Stimulated activated CD4-positive, alpha-beta T cell treated with anti-CD3 and anti-CD28 coated beads, Interleukin-12 subunit alpha, Interleukin-12 subunit beta, amount 100 ng/mL, for 48 hours (primary cell): ENCODE data around the gene CCPG1.
"Not testable (repeated sequence)": the region's sequence is repeated elsewhere in the genome, so short reads cannot be mapped to it uniquely, and the experiment has no call there.

Experiments used
- DNase-seq, 3 donors: peaks; one replicate each; pipeline ENCODE4 v3.0.0-alpha.2; 2020; ENCODE audit warnings: low read depth in 2 of 3, low spot score in 1 of 3

Gene CCPG1

GRCh38 chr15:55408012-55408928 lies at the start of gene CCPG1, which contains the start of gene PIERCE2:
Gene CCPG1, minus strand, starts transcription at chr15:55408359. Its CDS starts 18,935 bp downstream, at chr15:55389424.
Gene PIERCE2, plus strand, starts transcription at chr15:55408495. Its CDS starts 274 bp downstream, at chr15:55408769.
- DNase-seq = peak; percentile 70 to 82 (median 81)

DNA sequence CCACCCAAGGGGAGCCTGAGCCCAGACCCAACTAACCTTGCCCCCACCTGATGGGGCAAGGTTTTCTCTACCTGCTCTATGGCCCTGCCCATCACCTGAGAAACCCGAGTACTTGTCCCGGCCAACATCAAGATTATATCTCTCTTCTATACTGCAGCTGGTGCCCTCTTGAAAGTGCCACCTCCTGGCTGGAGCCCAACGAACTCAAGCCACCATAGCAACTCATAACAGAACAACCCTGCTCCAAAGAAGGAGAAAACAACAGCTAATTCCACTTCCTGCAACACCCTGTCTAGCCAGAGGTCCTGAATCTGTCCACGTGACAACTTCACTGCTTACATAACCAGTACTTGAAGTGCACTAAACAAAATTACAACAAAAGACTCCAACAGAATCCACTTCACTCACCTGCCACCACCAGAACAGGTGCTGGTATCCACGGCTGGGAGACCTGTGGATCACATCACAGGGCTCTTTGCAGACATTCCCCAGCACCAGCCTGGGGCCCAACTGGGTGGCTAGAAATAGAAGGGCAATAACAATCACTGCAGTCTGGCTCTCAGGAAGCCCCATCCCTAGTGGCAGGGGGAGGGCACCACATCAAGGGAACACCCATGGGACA lies 49.4 kb upstream of the CCPG1 start:
- DNase-seq = no peak

GRCh38 chr15:55447030-55447394 lies 38.9 kb upstream of the CCPG1 start:
- DNase-seq = not testable (repeated sequence)

- DNase-seq = not testable (repeated sequence)
Observed at GRCh38 chr15:55446379-55447029, 38.3 kb upstream of the CCPG1 start.

DNA sequence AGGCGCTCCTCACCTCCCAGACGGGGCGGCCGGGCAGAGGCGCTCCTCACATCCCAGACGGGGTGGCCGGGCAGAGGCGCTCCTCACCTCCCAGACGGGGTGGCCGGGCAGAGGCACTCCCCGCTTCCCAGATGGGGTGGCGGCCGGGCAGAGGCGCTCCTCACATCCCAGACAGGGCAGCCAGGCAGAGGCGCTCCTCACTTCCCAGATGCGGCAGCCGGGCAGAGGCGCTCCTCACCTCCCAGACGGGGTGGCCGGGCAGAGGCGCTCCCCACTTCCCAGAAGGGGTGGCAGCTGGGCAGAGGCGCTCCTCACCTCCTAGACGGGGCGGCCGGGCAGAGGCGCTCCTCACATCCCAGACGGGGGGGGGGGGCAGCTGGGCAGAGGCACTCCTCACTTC lies 37.8 kb upstream of the CCPG1 start:
- not testable (repeated sequence) for DNase-seq

DNA sequence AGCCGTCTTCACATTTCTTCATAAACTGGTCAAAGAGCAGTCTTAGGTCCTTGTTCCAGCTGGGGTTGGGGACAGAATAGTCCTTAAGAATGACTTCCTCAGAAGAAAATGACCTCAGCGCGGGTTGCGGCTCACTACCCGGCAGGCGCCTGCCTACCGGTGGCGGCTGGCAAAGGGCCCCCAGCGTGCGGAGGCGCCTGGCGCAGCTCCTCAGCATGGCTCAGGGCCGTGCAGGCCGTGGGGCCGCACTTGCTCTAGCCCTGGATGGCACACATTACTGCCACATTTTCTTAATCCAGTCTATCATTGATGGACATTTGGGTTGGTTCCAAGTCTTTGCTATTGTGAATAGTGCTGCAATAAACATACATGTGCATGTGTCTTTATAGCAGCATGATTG lies 35.0 kb upstream of the CCPG1 start:
- DNase-seq = not testable (repeated sequence)

GRCh38 chr15:55434989-55435825 lies 27.0 kb upstream of the CCPG1 start:
- DNase-seq = peak in 1 of 3 donors; percentile 8

GRCh38 chr15:55422089-55422488 lies 13.9 kb upstream of the CCPG1 start:
- DNase-seq = no peak

DNA sequence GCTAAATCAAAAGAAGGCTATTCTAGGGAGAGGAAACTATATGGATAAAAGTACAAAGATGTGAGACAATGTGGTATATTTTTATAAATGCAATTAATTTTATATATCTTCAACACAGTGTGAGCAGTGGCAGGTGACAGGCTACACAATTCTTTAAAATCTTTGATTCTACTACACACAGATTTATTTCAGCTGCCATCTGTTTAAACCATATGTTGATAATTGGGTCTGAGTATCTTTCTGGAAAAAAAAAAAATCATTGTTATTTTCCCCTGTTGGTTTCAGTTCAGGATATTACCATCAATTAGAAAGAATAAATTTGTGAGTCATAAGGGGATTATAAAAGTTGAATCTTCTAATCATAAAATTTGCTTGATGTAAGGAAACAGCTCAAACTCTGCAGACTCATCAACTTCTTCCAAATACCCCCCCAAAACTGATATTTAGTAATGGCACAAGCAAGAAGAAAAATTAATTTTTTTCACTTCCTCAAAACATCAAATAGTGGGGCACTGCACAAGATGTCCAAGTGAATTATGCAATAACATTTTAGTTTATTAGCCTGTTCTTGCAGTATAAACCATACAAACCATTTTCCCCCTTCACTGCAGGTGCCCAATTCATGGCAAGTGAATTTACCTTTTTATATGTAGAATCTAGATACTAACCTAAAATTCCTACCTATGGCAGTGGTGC lies 12.2 kb upstream of the CCPG1 start:
- DNase-seq = no peak

DNA sequence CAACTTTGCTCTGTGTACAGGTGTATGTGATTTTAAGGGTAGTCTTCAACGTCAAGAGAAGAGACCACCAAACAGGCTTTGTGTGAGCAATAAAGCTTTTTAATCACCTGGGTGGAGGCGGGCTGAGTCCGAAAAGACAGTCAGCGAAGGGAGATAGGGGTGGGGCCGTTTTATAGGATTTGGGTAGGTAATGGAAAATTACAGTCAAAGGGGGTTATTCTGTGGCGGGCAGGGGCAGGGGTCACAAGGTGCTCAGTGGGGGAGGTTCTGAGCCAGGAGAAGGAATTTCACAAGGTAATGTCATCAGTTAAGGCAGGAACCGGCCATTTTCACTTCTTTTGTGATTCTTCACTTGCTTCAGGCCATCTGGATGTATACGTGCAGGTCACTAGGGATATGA lies 9.5 kb upstream of the CCPG1 start:
- DNase-seq = not testable (repeated sequence)

- DNase-seq = not testable (repeated sequence)
Observed at GRCh38 chr15:55408976-55409375, 817 bp upstream of the CCPG1 start.

- peak in 1 of 3 donors; percentile 1 for DNase-seq
Observed at GRCh38 chr15:55407498-55408011, 604 bp downstream of the CCPG1 start.

GRCh38 chr15:55403531-55403930 lies 4.6 kb downstream of the CCPG1 start:
- no peak for DNase-seq

GRCh38 chr15:55402707-55403106 lies 5.5 kb downstream of the CCPG1 start:
- DNase-seq = no peak

DNA sequence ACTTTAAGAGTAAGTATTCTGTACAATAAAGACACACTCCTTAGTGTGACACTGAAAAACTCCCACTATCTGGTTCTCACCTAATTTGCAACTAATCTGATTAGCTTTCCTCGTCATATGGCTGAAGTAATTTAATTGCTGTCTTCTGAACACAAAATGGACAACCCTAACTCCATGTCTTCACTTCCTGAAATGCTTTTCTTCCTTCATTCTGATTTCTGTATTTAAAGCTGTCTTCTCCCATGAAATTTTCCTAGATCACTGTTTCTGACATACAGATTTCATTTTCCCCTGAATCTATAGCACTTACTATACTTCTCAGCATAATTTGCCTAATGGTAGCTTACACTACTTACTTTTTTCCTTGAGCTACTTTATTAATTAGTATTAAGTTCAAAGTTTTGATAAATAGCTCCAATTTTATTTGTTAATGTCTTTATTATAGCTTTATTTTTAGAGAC lies 6.3 kb downstream of the CCPG1 start:
- DNase-seq = no peak

DNA sequence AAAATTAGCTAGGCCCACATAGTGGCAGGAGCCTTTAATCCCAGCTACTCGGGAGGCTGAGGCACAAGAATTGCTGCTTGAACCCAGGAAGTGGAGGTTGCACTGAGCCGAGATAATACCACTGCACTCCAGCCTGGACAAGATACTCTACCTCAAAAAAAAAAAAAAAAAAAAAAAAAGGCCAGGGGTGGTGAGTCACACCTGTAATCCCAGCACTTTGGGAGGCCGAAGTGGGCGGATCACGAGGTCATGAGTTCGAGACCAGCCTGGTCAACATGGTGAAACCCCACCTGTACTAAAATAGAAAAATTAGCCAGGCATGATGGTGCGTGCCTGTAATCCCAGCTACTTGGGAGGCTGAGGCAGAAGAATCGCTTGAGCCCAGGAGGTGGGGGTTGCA lies 8.1 kb downstream of the CCPG1 start:
- not testable (repeated sequence) for DNase-seq

DNA sequence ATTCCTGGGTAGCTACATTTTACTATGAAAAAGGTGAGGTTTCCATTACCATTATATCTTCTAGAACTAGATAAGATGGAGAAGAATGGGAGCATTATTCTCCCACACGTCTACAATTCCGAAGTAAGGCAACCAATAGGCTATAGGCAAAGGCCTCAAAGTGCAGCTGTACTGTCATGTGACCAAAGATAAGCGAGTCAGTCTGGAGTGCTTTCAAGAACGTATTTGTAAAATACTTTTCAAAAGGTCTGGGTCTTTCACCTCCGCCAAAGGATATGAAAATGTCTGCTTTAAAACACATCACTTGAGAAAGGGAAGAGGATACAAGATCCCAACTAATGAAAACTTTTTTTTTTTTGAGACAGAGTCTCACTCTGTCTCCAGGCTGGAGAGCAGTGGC lies 9.9 kb downstream of the CCPG1 start:
- no peak for DNase-seq

GRCh38 chr15:55394694-55395093 lies 13.5 kb downstream of the CCPG1 start:
- no peak for DNase-seq

DNA sequence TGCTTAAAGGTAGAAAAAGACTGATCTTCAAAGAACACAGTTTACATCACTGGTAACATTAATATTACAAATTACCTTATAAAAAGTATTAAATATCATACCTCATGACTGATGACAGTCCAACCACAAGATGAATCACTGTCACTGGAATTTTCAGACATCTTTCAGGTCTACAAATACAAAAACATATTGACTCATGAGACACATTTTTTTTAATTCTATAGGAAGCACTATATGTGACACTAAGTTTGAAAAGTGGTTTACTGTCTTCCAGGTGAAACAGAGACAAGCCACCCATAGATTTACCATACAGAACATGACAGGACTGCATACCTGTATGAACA lies 18.9 kb downstream of the CCPG1 start:
- no peak for DNase-seq

DNA sequence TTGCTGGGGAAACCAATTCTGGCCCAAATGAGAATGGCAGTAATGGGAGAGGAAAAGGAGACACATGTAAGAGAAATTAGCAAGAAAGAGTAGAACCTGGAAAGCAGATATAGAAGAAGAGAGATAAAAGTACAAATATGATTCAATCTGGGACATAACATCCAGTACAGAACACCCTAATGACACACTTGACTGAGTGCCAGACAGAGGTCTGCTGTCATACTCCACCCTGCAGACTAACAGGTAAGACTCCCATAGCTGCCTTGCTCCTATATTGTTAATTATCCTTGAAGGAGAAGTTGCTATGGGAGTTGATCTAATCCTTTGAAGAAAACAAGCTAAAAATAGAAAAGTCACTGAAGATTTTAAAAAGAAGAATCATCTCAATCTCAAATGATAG lies 21.1 kb downstream of the CCPG1 start:
- DNase-seq = no peak
